KOPT-K1 (cell line): ENCODE measurements around the gene ST6GALNAC2.
"Not testable (repeated sequence)": the region's sequence is repeated elsewhere in the genome, so short reads cannot be mapped to it uniquely, and the experiment has no call there.

Experiments used
- H3K27ac ChIP-seq: fragments of 200-600 bp; sonication (generic); 2 replicates; pipeline ENCODE4 v1.5.1; 2016; ENCODE audit warnings: antibody characterized with exemption, mild to moderate bottlenecking, low read depth, low read length; ENCODE audit not compliant: poor library complexity, severe bottlenecking
- H3K36me3 ChIP-seq: fragments of 200-600 bp; sonication (generic); 2 replicates; pipeline ENCODE4 v1.5.1; 2017; ENCODE audit warnings: antibody characterized with exemption, mild to moderate bottlenecking, low read length, moderate library complexity; ENCODE audit not compliant: insufficient read depth
- H3K9me3 ChIP-seq: fragments of 200-600 bp; sonication (generic); 2 replicates; pipeline ENCODE4 v1.5.1; 2017; ENCODE audit warnings: antibody characterized with exemption, low read length, mild to moderate bottlenecking; ENCODE audit not compliant: insufficient read depth, poor library complexity, severe bottlenecking

The ST6GALNAC2 gene

GRCh38 chr17:76537578-76538280 lies 47.9 kb downstream of the ST6GALNAC2 start, which contains the start of gene CYGB:
TSS of gene CYGB (minus strand) at chr17:76537709. CDS start at chr17:76537542, 167 bp downstream.
- Histone ChIP-seq H3K9me3 (no peaks in the 10 kb centered on the region), H3K36me3 (no peaks in the 10 kb centered on the region), H3K27ac (no peak within 1 kb of the TSS)

- no peak overlapping the region for H3K27ac ChIP-seq
- no peaks in the 10 kb centered on the region for H3K36me3 ChIP-seq
- H3K9me3 ChIP-seq, result no peaks in the 10 kb centered on the region
These were observed 48.4 kb downstream of the ST6GALNAC2 start for GRCh38 chr17:76537288-76537577.

- Histone ChIP-seq H3K27ac (no peak overlapping the region), H3K36me3 (no peaks in the 10 kb centered on the region), H3K9me3 (no peaks in the 10 kb centered on the region)
These were observed 49.0 kb downstream of the ST6GALNAC2 start for GRCh38 chr17:76536511-76537287.

GRCh38 chr17:76535788-76536510 lies 49.7 kb downstream of the ST6GALNAC2 start:
- no peak overlapping the region for H3K27ac ChIP-seq
- H3K36me3 ChIP-seq, result no peaks in the 10 kb centered on the region
- no peaks in the 10 kb centered on the region for H3K9me3 ChIP-seq

DNA sequence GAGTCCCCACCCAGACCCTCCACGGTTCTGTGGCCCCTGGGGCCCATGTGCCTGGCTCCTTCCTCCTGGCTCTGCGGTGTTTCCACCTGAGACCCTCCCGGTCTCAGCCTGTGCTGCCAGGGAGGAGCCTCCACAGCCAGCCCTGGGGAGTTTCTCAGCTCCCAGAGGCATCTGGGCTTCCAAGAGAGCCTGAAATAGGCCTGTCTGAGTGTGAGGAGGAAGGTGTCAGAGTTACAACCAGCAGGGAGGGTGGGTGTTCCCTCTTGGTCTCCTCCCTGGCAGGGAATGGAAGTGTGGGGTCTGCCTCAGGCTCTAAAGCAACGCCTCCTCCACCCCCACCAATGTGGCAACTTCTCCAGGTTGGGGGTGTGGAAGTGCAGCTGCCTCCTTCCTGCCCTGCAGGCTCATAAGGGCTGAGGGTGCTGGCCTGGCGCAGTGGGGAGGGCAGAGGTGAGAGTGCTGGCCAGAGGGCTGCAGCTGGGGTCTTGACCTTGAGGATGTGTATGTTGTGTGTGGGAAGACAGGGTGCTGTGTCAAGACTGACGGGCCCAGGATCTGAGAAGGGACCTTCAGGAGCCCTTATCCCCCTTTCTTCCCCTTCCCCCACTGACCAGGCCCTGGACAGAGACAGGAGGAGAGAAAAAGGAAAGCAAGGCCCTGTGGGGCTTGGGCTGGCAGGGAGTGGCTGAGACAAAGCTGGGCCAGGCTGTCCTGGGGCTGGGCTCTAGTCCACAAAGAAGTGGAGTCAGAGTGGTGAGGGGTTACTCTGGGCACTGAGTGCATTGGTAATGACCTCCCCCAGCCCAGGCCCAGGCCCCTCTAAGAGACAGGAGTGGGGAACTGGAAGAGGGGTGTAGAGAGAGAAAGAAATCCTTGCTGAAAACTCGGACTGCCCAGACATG lies 50.6 kb downstream of the ST6GALNAC2 start:
- Histone ChIP-seq H3K9me3 (no peaks in the 10 kb centered on the region), H3K36me3 (no peaks in the 10 kb centered on the region), H3K27ac (no peak overlapping the region)

GRCh38 chr17:76533640-76534359 lies 51.9 kb downstream of the ST6GALNAC2 start:
- not testable (repeated sequence) for H3K36me3 ChIP-seq, H3K9me3 ChIP-seq, H3K27ac ChIP-seq

DNA sequence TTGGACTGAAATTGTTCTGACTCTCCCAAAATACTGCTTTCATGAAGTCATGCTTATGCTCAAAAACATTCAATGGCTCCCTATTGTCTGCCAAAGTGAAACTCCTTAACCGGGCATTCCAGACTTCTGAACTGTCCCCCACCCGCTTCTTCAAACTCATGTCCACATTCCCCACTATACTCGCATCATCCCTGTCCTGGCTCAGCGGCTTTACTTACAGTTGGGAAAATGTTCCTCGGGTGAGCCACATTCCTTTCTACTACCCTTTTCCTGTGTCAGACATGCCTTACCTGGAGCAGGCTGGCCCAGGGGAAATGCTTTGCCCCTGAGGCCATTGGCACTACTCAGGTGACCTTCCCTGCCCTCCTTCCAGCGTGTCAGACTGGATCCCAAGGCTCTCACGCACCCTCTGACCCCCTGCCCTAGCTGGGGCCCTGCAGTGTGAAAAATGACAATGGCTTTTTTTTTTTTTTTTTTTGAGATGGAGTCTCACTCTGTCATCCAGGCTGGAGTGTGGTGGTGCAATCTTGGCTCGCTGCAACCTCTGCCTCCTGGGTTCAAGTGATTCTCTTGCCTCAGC lies 53.5 kb downstream of the ST6GALNAC2 start:
- H3K36me3 ChIP-seq, result no peaks in the 10 kb centered on the region
- H3K27ac ChIP-seq, result no peak overlapping the region
- no peaks in the 10 kb centered on the region for H3K9me3 ChIP-seq

DNA sequence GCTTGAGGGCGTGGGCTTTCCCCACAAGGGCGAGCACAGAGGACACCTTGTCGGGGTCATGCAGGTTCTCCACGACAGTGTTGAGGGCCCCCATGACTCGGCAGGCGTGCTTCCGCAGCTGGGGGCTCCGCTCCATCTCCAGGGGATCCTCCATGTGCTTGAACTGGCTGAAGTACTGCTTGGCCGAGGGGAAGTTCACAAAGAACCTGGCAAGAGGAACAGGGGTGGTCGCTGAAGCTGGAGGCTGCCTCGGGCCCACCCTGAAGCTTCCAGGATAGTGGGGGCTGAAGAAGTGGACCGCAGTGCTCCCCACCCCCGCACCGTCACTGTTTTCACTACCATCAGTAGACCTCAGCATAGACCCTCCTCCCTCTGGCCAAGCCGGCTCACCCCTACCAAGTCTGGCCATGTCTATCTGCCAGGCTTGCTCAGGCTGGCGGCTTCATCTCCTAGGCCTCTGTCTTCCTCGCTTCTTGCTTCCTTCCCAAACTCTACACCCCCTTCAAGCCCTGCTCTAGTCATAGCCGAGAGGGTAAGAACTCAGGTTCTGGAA lies 54.1 kb downstream of the ST6GALNAC2 start:
- Histone ChIP-seq H3K36me3 (no peaks in the 10 kb centered on the region), H3K27ac (no peak overlapping the region), H3K9me3 (no peaks in the 10 kb centered on the region)

DNA sequence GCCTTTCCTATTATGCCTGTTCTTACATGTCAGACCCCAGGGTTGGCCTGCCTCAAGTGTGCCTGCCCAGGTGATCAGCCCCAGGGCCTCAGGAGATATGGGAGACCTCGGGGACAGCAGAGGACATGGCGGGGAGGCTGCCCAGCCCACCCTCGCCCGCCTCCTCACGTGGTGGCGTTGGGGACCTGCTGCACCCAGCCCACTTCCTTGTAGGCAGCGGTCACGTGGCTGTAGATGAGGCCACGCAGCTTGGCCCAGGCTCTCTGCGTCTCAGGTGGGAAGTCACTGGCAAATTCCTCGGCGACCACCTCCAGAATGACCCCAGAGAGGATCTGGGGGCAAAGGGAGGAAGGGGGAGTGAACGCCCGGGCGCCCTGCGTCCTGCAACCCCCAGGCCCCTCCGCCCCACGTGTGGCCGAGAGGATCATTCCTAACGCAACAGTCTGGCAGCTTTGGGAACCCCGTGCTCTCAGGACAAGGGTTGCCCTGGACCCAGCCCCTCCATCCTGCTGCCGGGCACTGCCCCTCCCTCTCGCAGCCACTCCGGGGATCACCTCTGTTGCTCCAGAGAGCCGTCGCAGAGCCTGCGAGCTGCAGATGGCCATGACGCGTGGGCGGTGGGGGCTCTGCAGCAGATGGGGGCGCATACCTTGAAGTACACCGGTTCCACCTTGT lies 54.7 kb downstream of the ST6GALNAC2 start:
- no peak overlapping the region for H3K27ac ChIP-seq
- H3K36me3 ChIP-seq, result no peaks in the 10 kb centered on the region
- H3K9me3 ChIP-seq, result no peaks in the 10 kb centered on the region

DNA sequence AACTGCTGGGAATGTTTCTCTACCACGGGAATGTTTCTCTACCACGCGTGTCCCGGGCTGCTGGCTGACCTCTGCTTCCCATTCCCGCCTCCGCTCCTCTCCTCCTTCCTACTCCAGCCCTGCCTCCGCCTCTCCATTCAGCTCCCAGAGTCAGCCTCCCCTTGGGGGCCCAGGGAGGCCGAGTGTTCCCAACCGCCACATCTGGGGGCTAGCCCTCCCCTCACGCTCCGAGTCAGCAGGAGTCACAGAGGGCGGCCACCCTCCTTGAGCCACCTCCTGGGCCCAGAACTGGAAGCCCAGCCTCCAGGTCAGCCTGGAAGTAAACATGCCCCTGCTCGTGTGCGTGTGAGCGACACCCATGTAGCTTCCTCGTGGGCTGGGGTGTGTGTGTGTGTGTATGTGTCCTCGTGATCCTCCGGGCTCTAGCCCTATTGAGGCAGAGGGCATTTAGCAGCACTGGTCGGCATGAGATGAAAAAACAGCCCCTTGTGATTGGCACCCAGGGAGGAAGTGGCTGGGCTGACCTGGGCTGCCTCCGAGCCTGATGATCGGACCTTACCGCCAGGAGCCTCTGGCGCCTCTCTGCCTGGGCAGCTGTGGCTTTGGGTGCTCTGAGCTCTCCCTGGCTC lies 55.5 kb downstream of the ST6GALNAC2 start:
- Histone ChIP-seq H3K9me3 (no peaks in the 10 kb centered on the region), H3K27ac (no peak overlapping the region)

DNA sequence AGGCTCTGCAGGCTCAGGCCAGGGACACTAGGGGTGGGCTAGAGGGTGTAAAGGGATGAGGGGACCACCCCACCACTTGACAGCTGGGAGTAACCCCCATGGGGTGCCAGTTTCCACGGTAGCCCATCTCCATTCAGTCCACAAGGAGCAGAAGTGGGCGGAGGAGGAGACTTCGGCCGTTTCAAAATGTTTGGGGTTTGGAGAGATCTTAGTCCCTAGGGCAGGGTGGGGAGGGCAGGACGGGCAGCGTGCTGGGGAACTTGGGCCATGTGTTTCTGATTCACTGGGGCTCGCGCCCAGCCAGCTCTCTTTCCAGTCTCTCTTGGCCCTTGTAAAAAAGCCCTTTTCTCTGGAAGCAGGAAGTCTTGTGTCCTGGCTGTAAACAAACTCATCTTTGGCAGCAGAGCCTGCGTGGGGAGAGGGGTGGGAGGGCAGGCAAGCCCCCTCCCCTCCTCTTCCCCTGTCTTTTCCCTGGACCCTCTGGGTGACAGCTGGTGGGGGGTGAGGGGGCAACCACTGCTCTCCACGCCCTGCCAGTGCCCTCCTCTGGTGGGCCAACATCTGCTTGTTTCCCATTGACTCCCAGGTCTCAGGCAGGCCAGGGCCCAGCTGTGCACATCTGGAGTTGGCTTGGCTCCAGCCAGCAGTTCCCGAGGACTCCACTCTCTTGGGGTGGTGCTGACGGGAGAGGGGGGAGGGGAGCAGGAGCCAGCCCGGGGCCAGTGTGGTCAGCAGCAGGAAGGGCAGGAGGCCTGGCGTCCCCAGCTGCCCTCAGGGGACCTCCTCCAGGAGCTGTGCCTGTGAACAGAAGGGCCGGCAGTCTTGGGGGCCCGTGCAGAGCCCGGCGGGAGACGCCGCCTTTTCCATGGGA lies 56.2 kb downstream of the ST6GALNAC2 start:
- Histone ChIP-seq H3K27ac (no peak overlapping the region), H3K36me3 (no peaks in the 10 kb centered on the region), H3K9me3 (no peaks in the 10 kb centered on the region)

More for the DNA sequence above, 55.5 kb downstream of the ST6GALNAC2 start:
- no peaks in the 10 kb centered on the region for H3K36me3 ChIP-seq

GRCh38 chr17:76528528-76529223 lies 57.0 kb downstream of the ST6GALNAC2 start:
- H3K27ac ChIP-seq, result peak overlapping the region; percentile 12
- no peaks in the 10 kb centered on the region for H3K36me3 ChIP-seq
- H3K9me3 ChIP-seq, result no peaks in the 10 kb centered on the region
